Osteoblast (primary cell): ENCODE measurements around the gene GDNF. TPM values are rescaled to one million over a fixed set of nuclear protein-coding genes. Genes with fewer than 3 reads are reported as not detected.

Source experiments
- DNase-seq: peaks from one replicate; pipeline ENCODE4 v3.0.0; 2011; ENCODE audit warnings: low spot score, mixed read lengths; ENCODE audit not compliant: insufficient read length; ENCODE audit errors: missing footprints
- H2AFZ ChIP-seq: 2 replicates; pipeline ENCODE4 v1.6.0; 2011; ENCODE audit warnings: mild to moderate bottlenecking, low read length
- H3K27ac ChIP-seq: 2 replicates; pipeline ENCODE4 v1.5.1; 2011; ENCODE audit warnings: mild to moderate bottlenecking, low read depth, low read length, moderate library complexity
- H3K27me3 ChIP-seq: 2 replicates; pipeline ENCODE4 v1.6.0; 2012; ENCODE audit warnings: mild to moderate bottlenecking, control low read depth, inconsistent platforms, low read length, moderate library complexity; ENCODE audit not compliant: insufficient read depth
- H3K36me3 ChIP-seq: 2 replicates; pipeline ENCODE4 v1.5.1; 2011; ENCODE audit warnings: mild to moderate bottlenecking, low read length, control low read depth, moderate library complexity; ENCODE audit not compliant: insufficient read depth
- H3K4me1 ChIP-seq: 2 replicates; pipeline ENCODE4 v1.5.1; 2011; ENCODE audit warnings: mild to moderate bottlenecking, low read length, control low read depth, moderate library complexity; ENCODE audit not compliant: insufficient read depth
- H3K4me2 ChIP-seq: 2 replicates; pipeline ENCODE4 v1.6.0; 2011; ENCODE audit warnings: mild to moderate bottlenecking, low read length; ENCODE audit not compliant: insufficient read depth
- H3K4me3 ChIP-seq: fragments of 200-600 bp; sonication (generic); 3 replicates; pipeline ENCODE4 v1.5.1; 2012; ENCODE audit warnings: mild to moderate bottlenecking, low read length, inconsistent platforms; ENCODE audit not compliant: insufficient read depth
- H3K79me2 ChIP-seq: 2 replicates; pipeline ENCODE4 v1.6.0; 2012; ENCODE audit warnings: mild to moderate bottlenecking, low read length, control low read depth, inconsistent platforms; ENCODE audit not compliant: insufficient read depth
- H3K9me3 ChIP-seq: 2 replicates; pipeline ENCODE4 v1.5.1; 2011; ENCODE audit warnings: low read depth, low read length, control low read depth
- H4K20me1 ChIP-seq: 2 replicates; pipeline ENCODE4 v1.6.0; 2012; ENCODE audit warnings: mild to moderate bottlenecking, low read length, control low read depth; ENCODE audit not compliant: insufficient read depth
- total RNA-seq: library from RNA; depleted of rRNA; stranded (reverse); fragments of >200 nt; gene quantifications from 2 replicates; pipeline ENCODE4 v1.2.3, GENCODE V29; 2012
- TF ChIP-seq, protein P1 (sequence below): IDR thresholded peaks from 2 replicates; pipeline ENCODE4 v1.5.1; 2011; ENCODE audit warnings: mild to moderate bottlenecking, low read depth, low read length, moderate library complexity; ENCODE audit errors: extremely low read depth

GDNF gene
- total RNA-seq, 1 donor, result 6.2 TPM

DNA sequence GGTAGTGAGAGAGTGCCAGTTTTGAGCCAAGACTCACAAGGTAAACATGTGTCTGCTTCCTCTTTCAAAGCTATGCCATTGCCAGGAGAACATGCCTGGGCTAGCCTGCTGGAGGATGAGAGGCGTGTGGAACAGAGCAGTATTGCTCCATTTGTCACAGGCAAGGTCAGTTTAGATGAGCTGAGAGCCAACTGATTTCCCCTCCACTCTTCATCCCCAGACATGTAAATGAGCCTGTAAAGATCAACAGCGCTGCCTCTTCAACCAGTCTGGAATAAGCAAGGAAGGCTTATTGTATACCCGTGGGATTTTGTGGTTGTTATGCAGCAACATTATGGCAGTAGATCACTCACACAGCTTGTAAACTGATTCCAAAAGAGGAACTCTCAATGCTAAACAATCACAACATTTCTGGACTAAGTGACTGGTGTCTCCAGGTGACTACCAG, 8.2 kb upstream of the GDNF start:
- Histone ChIP-seq H2AFZ (peak overlapping the region; percentile 35), H3K27me3 (peaks cover 3% of the 10 kb centered on the region), H4K20me1 (no peaks in the 10 kb centered on the region), H3K79me2 (no peaks in the 10 kb centered on the region), H3K4me1 (peaks cover 28% of the 10 kb centered on the region), H3K4me2 (peak overlapping the region; percentile 36), H3K36me3 (no peaks in the 10 kb centered on the region), H3K9me3 (no peaks in the 10 kb centered on the region), H3K27ac (peak overlapping the region; percentile 5), H3K4me3 (no peak overlapping the region)
- DNase-seq, result no peak
- TF ChIP-seq, protein P1, sequence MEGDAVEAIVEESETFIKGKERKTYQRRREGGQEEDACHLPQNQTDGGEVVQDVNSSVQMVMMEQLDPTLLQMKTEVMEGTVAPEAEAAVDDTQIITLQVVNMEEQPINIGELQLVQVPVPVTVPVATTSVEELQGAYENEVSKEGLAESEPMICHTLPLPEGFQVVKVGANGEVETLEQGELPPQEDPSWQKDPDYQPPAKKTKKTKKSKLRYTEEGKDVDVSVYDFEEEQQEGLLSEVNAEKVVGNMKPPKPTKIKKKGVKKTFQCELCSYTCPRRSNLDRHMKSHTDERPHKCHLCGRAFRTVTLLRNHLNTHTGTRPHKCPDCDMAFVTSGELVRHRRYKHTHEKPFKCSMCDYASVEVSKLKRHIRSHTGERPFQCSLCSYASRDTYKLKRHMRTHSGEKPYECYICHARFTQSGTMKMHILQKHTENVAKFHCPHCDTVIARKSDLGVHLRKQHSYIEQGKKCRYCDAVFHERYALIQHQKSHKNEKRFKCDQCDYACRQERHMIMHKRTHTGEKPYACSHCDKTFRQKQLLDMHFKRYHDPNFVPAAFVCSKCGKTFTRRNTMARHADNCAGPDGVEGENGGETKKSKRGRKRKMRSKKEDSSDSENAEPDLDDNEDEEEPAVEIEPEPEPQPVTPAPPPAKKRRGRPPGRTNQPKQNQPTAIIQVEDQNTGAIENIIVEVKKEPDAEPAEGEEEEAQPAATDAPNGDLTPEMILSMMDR, result no peak

DNA sequence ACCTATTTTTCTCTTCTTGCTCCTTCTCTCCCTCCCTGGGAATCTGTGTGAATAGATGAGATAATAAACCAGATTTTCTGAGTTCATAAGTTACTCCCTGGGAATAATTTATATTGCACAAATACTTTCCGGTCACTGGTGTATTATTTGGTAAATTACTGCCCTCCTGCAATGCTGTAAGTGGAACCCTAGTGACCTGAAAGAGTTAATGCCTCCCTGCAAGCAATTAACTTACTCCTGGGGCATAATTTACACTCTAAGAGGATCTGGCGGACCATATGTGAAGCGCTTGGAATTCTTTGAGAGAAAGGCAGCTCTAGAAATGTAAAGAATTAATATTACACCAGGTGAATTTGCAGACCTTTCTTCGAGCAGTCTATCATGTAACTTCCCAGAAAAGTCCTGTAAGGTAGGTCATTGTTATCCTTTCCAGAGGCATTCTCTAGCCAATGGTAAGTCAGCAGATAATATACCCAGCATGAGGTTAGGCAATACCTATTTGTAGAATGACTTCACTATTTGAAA, 7.0 kb upstream of the GDNF start:
- no peak for DNase-seq
- peaks cover under 1% of the 10 kb centered on the region for H3K79me2 ChIP-seq
- TF ChIP-seq, protein P1, result no peak

DNA sequence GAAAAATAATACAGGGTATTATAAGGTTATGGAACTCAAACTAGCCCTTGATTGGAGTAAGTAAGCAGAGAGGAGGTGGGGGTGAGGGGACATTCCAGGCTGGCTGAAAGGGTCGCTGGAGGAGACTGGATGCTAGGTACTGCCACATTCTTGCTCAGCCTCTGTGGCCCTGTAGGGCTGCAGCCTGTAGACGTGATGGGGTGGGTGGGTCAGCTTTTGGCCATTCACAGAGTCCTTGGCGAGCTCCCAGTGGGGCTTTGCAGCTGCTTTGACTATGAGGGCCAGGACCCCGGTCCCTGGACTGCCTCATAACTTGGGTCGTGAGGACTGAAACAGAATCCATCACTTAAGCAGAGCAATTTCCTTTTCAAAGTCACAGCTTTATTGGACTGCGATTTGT, 4.2 kb upstream of the GDNF start:
- Histone ChIP-seq H3K4me2 (no peak overlapping the region), H3K4me3 (no peak overlapping the region)
- TF ChIP-seq, protein P1, result no peak

More for the DNA sequence above, 7.0 kb upstream of the GDNF start:
- no peak overlapping the region for H3K4me2 ChIP-seq
- no peaks in the 10 kb centered on the region for H3K36me3 ChIP-seq
- H3K4me1 ChIP-seq, result peaks cover 28% of the 10 kb centered on the region
- H3K27me3 ChIP-seq, result peaks cover 3% of the 10 kb centered on the region
- no peak overlapping the region for H3K4me3 ChIP-seq
- no peak overlapping the region for H2AFZ ChIP-seq
- no peaks in the 10 kb centered on the region for H4K20me1 ChIP-seq
- no peak overlapping the region for H3K27ac ChIP-seq
- H3K9me3 ChIP-seq, result no peaks in the 10 kb centered on the region

DNA sequence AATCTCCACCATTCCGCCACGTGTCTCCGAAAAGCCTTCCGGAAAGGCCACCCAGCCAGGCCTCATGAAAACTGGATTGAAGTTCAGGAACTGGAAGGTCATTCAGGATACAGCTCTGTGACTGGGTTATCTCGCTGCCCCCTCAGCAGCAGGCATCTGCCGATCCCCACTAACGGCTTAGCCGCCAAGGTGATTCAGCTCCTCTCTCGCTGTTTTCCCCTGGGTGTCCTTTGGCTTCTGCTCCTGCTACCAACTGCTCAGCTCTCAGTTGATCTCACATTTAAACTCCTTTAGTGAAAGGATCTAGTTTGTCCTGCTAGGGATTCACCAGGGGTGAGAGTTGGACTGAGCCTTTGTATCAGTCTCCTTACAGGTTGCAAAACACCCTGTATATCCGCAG, 2.2 kb upstream of the GDNF start:
- H4K20me1 ChIP-seq, result no peaks in the 10 kb centered on the region
- DNase-seq, result no peak
- H3K27me3 ChIP-seq, result peaks cover 3% of the 10 kb centered on the region
- H3K79me2 ChIP-seq, result peaks cover 46% of the 10 kb centered on the region
- no peaks in the 10 kb centered on the region for H3K36me3 ChIP-seq
- peaks cover 9% of the 10 kb centered on the region for H3K4me1 ChIP-seq
- TF ChIP-seq, protein P1, result no peak
- H3K9me3 ChIP-seq, result no peaks in the 10 kb centered on the region
- H3K27ac ChIP-seq, result no peak overlapping the region
- no peak overlapping the region for H2AFZ ChIP-seq
- H3K4me2 ChIP-seq, result no peak overlapping the region
- no peak overlapping the region for H3K4me3 ChIP-seq

More for the DNA sequence above, 4.2 kb upstream of the GDNF start:
- Histone ChIP-seq H3K36me3 (no peaks in the 10 kb centered on the region), H4K20me1 (no peaks in the 10 kb centered on the region), H3K27me3 (peaks cover 3% of the 10 kb centered on the region), H3K4me1 (peaks cover 22% of the 10 kb centered on the region), H2AFZ (no peak overlapping the region), H3K9me3 (no peaks in the 10 kb centered on the region), H3K79me2 (peaks cover 27% of the 10 kb centered on the region), H3K27ac (no peak overlapping the region)
- DNase-seq, result no peak
